HT1080 (cell line): Measurements from ENCODE around the gene KCTD12. TPM values are rescaled to one million over a fixed set of nuclear protein-coding genes. Genes with fewer than 3 reads are reported as not detected.

Experiments
- DNase-seq: peaks from one replicate; pipeline ENCODE4 v3.0.0-alpha.2; 2015; ENCODE audit warnings: low read depth
- total RNA-seq: library from RNA; depleted of rRNA; stranded (reverse); fragments of >200 nt; shearing (Covaris generic); gene quantifications from 2 replicates; pipeline ENCODE4 v1.2.3, GENCODE V29; 2014; rRNA removed

The KCTD12 gene
- total RNA-seq, 1 experiment from 2014 or later = 8.4 TPM

DNA sequence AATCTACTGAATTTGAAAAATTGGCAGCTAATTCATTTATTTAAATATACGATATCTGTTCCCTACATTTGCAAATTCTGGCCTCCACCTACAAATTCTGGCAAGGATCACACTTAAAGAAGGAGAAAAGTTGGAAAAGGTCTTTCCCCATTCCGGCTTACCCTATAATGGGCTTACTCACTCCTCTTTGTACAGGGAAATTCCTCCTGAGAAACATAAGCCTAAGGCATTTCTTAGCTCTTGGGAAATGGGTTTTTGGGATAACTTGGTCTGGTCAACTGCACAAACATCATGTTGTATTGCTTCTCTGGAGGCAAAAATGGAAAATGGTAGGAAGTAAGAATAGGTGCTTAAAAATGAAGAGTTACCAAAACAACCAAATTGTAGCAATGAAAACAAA is 25.5 kb downstream of the KCTD12 start:
- no peak for DNase-seq

GRCh38 chr13:76854894-76855293 is 31.3 kb downstream of the KCTD12 start:
- DNase-seq = no peak

DNA sequence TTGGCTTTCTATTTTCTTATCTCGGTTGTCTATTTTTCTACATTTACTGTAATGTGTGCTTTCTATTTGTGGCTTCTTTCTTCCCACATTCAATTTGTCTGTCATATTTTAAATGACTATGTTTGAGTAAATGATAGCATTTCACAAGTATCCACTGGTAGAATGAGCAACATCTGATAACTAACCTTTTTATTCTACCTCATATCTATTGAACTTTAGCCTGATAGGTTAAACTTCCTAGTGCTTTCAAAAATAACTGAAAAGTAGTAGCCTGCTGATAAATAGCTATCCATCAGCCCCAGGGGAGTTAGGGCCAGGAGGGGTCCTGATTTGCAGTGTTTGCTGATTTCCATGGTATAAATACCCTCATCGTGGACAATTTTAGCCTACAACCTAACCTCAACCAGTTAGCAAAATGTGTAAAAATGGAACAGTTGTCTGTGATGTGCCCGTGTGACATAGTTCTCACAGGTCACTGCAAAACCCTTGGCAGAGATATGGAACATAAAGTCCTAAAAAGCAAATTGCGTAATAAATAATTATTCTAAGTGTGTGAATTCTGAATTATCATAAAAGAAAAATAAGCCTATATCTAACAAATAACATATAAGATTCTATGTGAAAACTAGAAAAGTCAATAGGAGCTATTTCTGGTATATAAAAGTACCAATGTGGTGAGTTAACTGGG is 32.1 kb downstream of the KCTD12 start:
- DNase-seq = no peak

DNA sequence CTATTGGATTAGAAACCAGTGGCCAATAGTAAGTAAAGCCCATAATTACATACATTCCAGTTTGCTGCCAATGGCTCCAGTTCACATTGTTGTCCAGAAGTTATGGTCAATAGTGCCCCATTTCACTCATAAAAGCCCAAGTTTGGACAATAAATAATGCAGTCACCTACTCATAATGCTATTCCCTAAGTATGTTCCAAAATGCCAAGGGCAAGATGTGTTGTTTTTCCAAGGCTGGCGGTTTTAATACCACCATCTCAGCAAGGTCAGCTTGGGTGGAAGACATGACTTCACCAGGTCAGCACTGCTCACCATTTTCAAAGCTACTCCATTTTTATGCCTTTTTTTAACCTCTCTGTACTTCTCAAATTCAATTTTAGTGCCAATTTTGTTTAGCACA is 32.7 kb downstream of the KCTD12 start:
- no peak for DNase-seq

- DNase-seq = peak; percentile 78
Measured at GRCh38 chr13:76852986-76853385, 33.2 kb downstream of the KCTD12 start.

GRCh38 chr13:76851961-76852360 is 34.2 kb downstream of the KCTD12 start:
- no peak for DNase-seq

- DNase-seq = no peak
Measured at GRCh38 chr13:76849493-76849892, 36.7 kb downstream of the KCTD12 start.

- DNase-seq = no peak
Measured at GRCh38 chr13:76848596-76848995, 37.6 kb downstream of the KCTD12 start.

DNA sequence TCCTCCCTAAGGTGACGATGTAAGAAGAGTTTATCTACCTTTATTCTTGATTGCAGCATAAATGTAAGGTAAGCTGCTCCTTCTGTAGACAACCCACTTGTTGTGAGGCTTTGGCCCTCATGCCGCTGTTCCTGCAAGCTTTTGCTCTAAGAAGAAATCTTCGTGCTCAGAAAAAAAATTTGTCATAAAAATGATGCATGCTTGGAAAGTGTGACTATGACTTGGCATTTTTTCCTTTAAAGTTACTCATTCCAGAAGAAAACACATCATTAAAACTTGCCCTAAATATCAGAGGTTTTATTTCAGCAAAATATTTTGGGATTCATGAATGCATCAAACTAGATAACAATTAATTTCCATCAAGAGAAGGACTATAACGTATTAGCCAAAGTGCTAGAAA is 39.8 kb downstream of the KCTD12 start:
- no peak for DNase-seq

DNA sequence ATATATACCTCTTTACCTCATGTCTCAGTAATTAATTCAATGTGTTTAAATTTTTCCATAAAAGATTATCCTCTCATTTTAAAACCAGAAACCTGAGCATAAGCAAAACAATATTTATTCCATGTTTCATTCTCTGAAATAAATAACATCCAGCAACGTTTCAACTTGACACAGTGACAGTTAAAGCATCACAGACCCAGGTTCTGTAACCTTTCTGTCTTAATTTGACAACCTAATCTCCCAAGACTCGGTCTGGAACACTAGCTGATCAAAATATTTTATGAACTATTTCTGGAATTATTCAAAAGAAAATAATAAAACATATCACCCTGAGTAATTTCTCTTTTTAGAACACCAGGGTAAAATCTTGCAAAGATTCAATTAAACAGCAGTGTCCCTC is 40.3 kb downstream of the KCTD12 start:
- DNase-seq = no peak

- DNase-seq = no peak
Measured at GRCh38 chr13:76845367-76845766, 40.8 kb downstream of the KCTD12 start.

- DNase-seq = no peak
Measured at GRCh38 chr13:76837801-76838200, 48.4 kb downstream of the KCTD12 start.

DNA sequence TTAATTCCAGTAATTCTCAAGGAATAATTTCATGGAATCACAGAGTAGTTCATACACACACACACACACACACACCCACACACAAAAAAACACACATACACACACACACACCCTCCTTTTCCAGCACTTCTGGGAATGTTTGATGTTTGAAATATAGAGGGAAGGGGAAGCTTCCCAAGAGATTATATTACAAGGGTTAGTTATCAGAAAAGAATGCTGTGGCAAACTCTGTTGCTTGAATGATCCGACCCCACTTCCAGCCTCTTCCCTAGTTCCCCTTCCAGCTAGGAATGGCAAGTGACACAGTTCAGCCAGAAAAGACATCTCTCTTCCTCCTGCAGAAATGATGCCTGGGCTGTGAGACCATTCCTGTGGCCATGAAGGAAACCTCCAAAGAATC is 49.9 kb downstream of the KCTD12 start:
- peak; percentile 80 for DNase-seq

DNA sequence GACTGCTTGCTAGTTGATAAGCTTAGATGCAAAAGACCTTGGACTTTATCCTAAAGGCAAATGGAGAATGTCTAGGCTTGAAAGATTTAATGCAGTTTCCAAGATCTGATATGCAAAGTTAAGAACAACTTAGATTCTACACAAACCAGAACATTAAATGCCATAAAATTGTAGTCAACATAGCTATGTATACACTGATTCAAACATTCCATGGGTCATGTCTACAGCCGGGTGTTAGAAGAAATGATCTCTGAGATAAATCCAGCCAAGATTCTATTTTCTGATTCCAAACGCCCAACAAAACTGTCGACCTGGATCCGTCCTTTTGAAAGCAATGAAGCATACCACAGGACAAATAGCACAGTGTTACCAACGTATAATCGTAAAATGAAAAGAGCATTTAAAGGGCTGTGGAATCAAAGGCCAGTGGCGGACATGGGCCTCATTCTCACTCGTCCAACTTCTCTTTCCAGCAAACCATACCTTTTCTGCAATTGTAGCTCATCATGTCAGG is 52.7 kb downstream of the KCTD12 start:
- no peak for DNase-seq

DNA sequence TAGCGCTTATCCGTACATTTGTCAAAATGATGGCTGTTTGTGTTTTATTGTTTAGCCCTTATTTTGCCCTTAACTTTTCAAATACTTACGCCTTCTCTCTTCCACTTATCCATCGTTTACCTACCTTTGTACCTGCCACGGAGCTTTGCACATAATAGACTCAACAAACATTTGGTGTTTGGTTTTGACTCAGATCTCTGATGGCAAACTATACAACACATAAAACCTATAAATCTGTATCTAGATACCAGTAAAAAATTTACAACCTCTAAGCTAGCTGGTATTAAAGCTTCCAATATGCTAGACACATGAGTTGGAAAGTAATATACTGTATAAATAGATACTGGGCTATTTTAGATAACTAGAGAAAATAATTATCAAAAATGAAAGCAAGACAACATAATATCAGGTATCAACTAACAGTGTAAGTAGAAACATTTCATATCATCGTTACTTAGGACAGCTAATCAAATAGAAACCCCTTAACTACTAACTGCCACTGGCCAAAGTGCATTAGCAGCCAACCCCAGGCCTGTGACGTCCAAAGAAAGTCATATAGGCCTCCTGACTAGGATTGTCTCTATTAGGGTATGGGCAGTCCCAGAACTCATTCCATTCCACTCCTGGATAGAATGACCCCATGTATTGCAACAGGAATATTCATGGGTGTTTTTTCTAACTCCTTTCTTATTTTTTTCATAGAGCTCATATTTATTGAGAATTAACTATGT is 53.8 kb downstream of the KCTD12 start:
- no peak for DNase-seq

GRCh38 chr13:76830805-76831204 is 55.4 kb downstream of the KCTD12 start:
- no peak for DNase-seq

Other genes with a start within 250 kb of the KCTD12 start
- gene ACOD1, start 62.1 kb upstream of the KCTD12 start, total RNA-seq = 0.30 TPM in 1 of 2 replicates, not detected in the other
- 18.4 TPM in 2 replicates for gene CLN5, start 105.7 kb upstream of the KCTD12 start, total RNA-seq
- gene FBXL3, start 140.8 kb upstream of the KCTD12 start, total RNA-seq = 39.0 TPM in 2 replicates